Natural killer cell (primary cell): ENCODE measurements around the gene DNAAF5. TPM values are rescaled to one million over a fixed set of nuclear protein-coding genes. Genes with fewer than 3 reads are reported as not detected.

Experiments used
- ATAC-seq, 3 donors: fragments of 150-1000 bp in 2 of 3; fragments of 200-7000 bp in 1 of 3; cut with Tn5 transposase; 1 replicate in 1 of 3; 2 replicates in 2 of 3; pipeline ENCODE4 v1.10.0; 2021; ENCODE audit warnings: mild to moderate bottlenecking in 2 of 3, moderate library complexity in 2 of 3
- DNase-seq, 2 donors: peaks; one replicate each; pipeline versions ENCODE4 v3.0.0 to v3.0.0-alpha.2; 2013 to 2021; ENCODE audit warnings: mixed read lengths in 1 of 2
- H3K27ac ChIP-seq: one replicate; pipeline ENCODE4 v1.5.1; 2013; ENCODE audit warnings: mild to moderate bottlenecking, low read length
- H3K27me3 ChIP-seq: one replicate; pipeline ENCODE4 v1.6.1; 2013; ENCODE audit warnings: low read length; ENCODE audit not compliant: control insufficient read depth, insufficient read depth
- H3K36me3 ChIP-seq: one replicate; pipeline ENCODE4 v1.6.1; 2013; ENCODE audit warnings: low read length; ENCODE audit not compliant: control insufficient read depth, insufficient read depth
- H3K4me1 ChIP-seq: one replicate; pipeline ENCODE4 v1.6.1; 2013; ENCODE audit warnings: low read length; ENCODE audit not compliant: control insufficient read depth, insufficient read depth
- H3K4me3 ChIP-seq: one replicate; pipeline ENCODE4 v1.5.1; 2013; ENCODE audit warnings: low read length
- H3K9me3 ChIP-seq: one replicate; pipeline ENCODE4 v1.6.1; 2013; ENCODE audit warnings: low read length; ENCODE audit not compliant: control insufficient read depth, insufficient read depth
- H3K27ac Mint-ChIP-seq, 2 donors: one replicate each; pipeline ENCODE4 v1.8.0; 2022; ENCODE audit warnings: mild to moderate bottlenecking in 2 of 2, mixed read lengths in 2 of 2, moderate library complexity in 1 of 2
- H3K27me3 Mint-ChIP-seq, 2 donors: one replicate each; pipeline ENCODE4 v1.8.0; 2022; ENCODE audit warnings: low read depth in 2 of 2, mixed read lengths in 2 of 2
- H3K36me3 Mint-ChIP-seq: one replicate; pipeline ENCODE4 v1.8.0; 2022; ENCODE audit warnings: mixed read lengths
- H3K4me1 Mint-ChIP-seq, 2 donors: one replicate each; pipeline ENCODE4 v1.8.0; 2022; ENCODE audit warnings: mixed read lengths in 2 of 2
- H3K4me3 Mint-ChIP-seq: one replicate; pipeline ENCODE4 v1.8.0; 2022; ENCODE audit warnings: mild to moderate bottlenecking, moderate library complexity, mixed read lengths
- H3K9me3 Mint-ChIP-seq, 2 donors: one replicate each; pipeline ENCODE4 v1.8.0; 2022; ENCODE audit warnings: mixed read lengths in 2 of 2
- CTCF ChIP-seq: fragments of 200-600 bp; IDR thresholded peaks from one replicate; pipeline ENCODE4 v1.8.0; 2022; ENCODE audit warnings: antibody characterized with exemption
- WGBS: methylation state at CpG from one replicate; pipeline ENCODE4 v1.1.7; 2013; ENCODE audit warnings: missing lambda C conversion rate; ENCODE audit not compliant: insufficient coverage; 5-methylcytosine and 5-hydroxymethylcytosine counted together
- intact Hi-C: fragments of 100-400 bp; cut with micrococcal nuclease; formaldehyde crosslinking; loops from one replicate; pipeline ENCODE4 v1.14.2; 2022
- total RNA-seq, 4 donors: library from RNA; stranded (reverse); fragments of 120-200 nt in 1 of 4; gene quantifications; one replicate each; pipeline versions ENCODE4 v1.2.3 to v1.2.4, GENCODE V29; 2013 to 2022

The DNAAF5 gene
- total RNA-seq, 3 donors from 2014 or later (not counting 1 experiment from before 2014, with no cell fraction given): 6.7 to 10.3 (median 10.3) TPM

- ATAC-seq: no peak
- no peaks in the 10 kb centered on the region for H3K27me3 ChIP-seq
- Mint-ChIP-seq H3K9me3 (no peaks in the 10 kb centered on the region), H3K4me3 (no peak overlapping the region), H3K27me3 (no peaks in the 10 kb centered on the region), H3K36me3 (no peaks in the 10 kb centered on the region), H3K4me1 (peaks cover 6 to 20% of the 10 kb centered on the region in 2 donors), H3K27ac (no peak overlapping the region)
- H3K36me3 ChIP-seq: no peaks in the 10 kb centered on the region
- no peak overlapping the region for H3K4me3 ChIP-seq
- no peak for TF ChIP-seq CTCF
- H3K4me1 ChIP-seq: peaks cover 15% of the 10 kb centered on the region
- no peak for DNase-seq
- 96% methylated on average over 23 of the region's 23 CpGs for WGBS
- intact Hi-C loops: no loop called here
- H3K9me3 ChIP-seq: peaks cover 8% of the 10 kb centered on the region
- no peak overlapping the region for H3K27ac ChIP-seq
Measured at GRCh38 chr7:730501-731439, 4.3 kb downstream of the DNAAF5 start.

GRCh38 chr7:731440-732085 lies 5.1 kb downstream of the DNAAF5 start:
- H3K27ac Mint-ChIP-seq: no peak overlapping the region
- no peak overlapping the region for H3K4me3 ChIP-seq
- intact Hi-C loops: no loop called here

GRCh38 chr7:732094-732541 lies 5.6 kb downstream of the DNAAF5 start:
- ATAC-seq (no peak), DNase-seq (peak in 1 of 2 donors; percentile 54)
- Histone ChIP-seq H3K9me3 (peaks cover 8% of the 10 kb centered on the region), H3K4me1 (peaks cover 9% of the 10 kb centered on the region), H3K27ac (no peak overlapping the region), H3K36me3 (no peaks in the 10 kb centered on the region), H3K4me3 (no peak overlapping the region), H3K27me3 (no peaks in the 10 kb centered on the region)
- Mint-ChIP-seq H3K27me3 (no peaks in the 10 kb centered on the region), H3K9me3 (no peaks in the 10 kb centered on the region), H3K36me3 (no peaks in the 10 kb centered on the region), H3K4me3 (no peak overlapping the region), H3K27ac (no peak overlapping the region), H3K4me1 (peaks cover 6 to 14% of the 10 kb centered on the region in 2 donors)
- WGBS: 92% methylated on average over 17 of the region's 17 CpGs
- intact Hi-C loops: no loop called here
- no peak for TF ChIP-seq CTCF

More at GRCh38 chr7:731440-732085, 5.1 kb downstream of the DNAAF5 start:
- Histone ChIP-seq H3K27me3 (no peaks in the 10 kb centered on the region), H3K4me1 (peaks cover 9% of the 10 kb centered on the region), H3K36me3 (no peaks in the 10 kb centered on the region), H3K27ac (no peak overlapping the region), H3K9me3 (peaks cover 8% of the 10 kb centered on the region)
- Mint-ChIP-seq H3K27me3 (no peaks in the 10 kb centered on the region), H3K9me3 (no peaks in the 10 kb centered on the region), H3K36me3 (no peaks in the 10 kb centered on the region), H3K4me1 (peaks cover 6 to 14% of the 10 kb centered on the region in 2 donors), H3K4me3 (no peak overlapping the region)
- DNase-seq (no peak), ATAC-seq (no peak)
- 91% methylated on average over 13 of the region's 17 CpGs for WGBS
- TF ChIP-seq CTCF: no peak
